K562 (cell line): Measurements from ENCODE around the gene PRKG1.

Experiments
- CREB1 ChIP-seq, 2 experiments: sonication (generic) in 1 of 2; formaldehyde crosslinking in 1 of 2; IDR thresholded peaks; 2 replicates each; pipeline versions ENCODE4 v1.6.1 to v1.8.0; 2012 to 2022; ENCODE audit warnings: inconsistent platforms in 1 of 2, mild to moderate bottlenecking in 1 of 2, missing genetic modification reagents in 1 of 2, moderate library complexity in 1 of 2
- CTCF ChIP-seq, 3 experiments: IDR thresholded peaks in 2 of 3; conservative IDR thresholded peaks in 1 of 3; 2 replicates each; pipeline ENCODE4 v1.5.1; 2011 to 2012; ENCODE audit warnings: low read length in 3 of 3, mild to moderate bottlenecking in 3 of 3, control low read depth in 2 of 3, improper control_type of control experiment in 1 of 3, inconsistent platforms in 1 of 3, low read depth in 1 of 3, mixed read lengths in 1 of 3, moderate library complexity in 1 of 3; ENCODE audit not compliant: insufficient read depth in 2 of 3
- EGR1 ChIP-seq: fragments of 450-650 bp; conservative IDR thresholded peaks from 2 replicates; pipeline ENCODE4 v1.6.1; 2017; ENCODE audit warnings: mild to moderate bottlenecking
- EP300 ChIP-seq: IDR thresholded peaks from 2 replicates; pipeline ENCODE4 v1.6.1; 2012; ENCODE audit warnings: low read length, improper control_type of control experiment
- GABPA ChIP-seq: fragments of 200-800 bp; sonication (Bioruptor generic); conservative IDR thresholded peaks from 2 replicates; pipeline ENCODE4 v1.6.1; 2016; ENCODE audit warnings: low read depth, missing genetic modification characterization, missing compliant biosample characterization
- HDAC6 ChIP-seq: IDR thresholded peaks from 2 replicates; pipeline ENCODE4 v1.6.1; 2012; ENCODE audit warnings: low read depth, mild to moderate bottlenecking, control low read depth, inconsistent platforms, low read length, moderate library complexity
- HNRNPL ChIP-seq: fragments of 200-400 bp; formaldehyde crosslinking; IDR thresholded peaks from 2 replicates; pipeline ENCODE4 v1.6.1; 2017; ENCODE audit warnings: low read depth, mild to moderate bottlenecking, low read length
- HOXB6 ChIP-seq: fragments of 250-450 bp; sonication (Bioruptor Pico); IDR thresholded peaks from 2 replicates; pipeline ENCODE4 v1.5.1; 2022; ENCODE audit warnings: mild to moderate bottlenecking, borderline replicate concordance
- POLR2A ChIP-seq: fragments of 450-650 bp; conservative IDR thresholded peaks from 2 replicates; pipeline ENCODE4 v1.6.1; 2016
- POLR2AphosphoS5 ChIP-seq: IDR thresholded peaks from 2 replicates; pipeline ENCODE4 v1.6.1; 2011; ENCODE audit warnings: mild to moderate bottlenecking, low read depth, low read length, moderate library complexity; ENCODE audit not compliant: control insufficient read depth, insufficient read depth
- ZNF146 ChIP-seq: IDR thresholded peaks from one replicate; pipeline ENCODE4 v1.6.1; 2018; ENCODE audit warnings: missing compliant biosample characterization; ENCODE audit not compliant: unreplicated experiment
- ZNF347 ChIP-seq: fragments of 450-650 bp; formaldehyde crosslinking; IDR thresholded peaks from 2 replicates; pipeline ENCODE4 v1.4.0; 2020; ENCODE audit warnings: low read depth, mild to moderate bottlenecking, moderate library complexity
- ZNF655 ChIP-seq: fragments of 250-450 bp; sonication (Bioruptor Pico); IDR thresholded peaks from 2 replicates; pipeline ENCODE4 v1.5.0; 2021
- ZNF717 ChIP-seq: fragments of 250-450 bp; sonication (Bioruptor Pico); IDR thresholded peaks from 2 replicates; pipeline ENCODE4 v1.5.0; 2021

- TF ChIP-seq HDAC6 (no peak), EP300 (no peak), HNRNPL (no peak), POLR2A (no peak), ZNF146 (CRISPR knock-in tag) (no peak), POLR2AphosphoS5 (no peak), ZNF717 (no peak), CTCF (IDR thresholded peaks at IDR 0.05 in 2 of 3, conservative IDR thresholded peaks at IDR 0.05 in 1 of 3; ENCODE audit: insufficient read depth in 2 of 3, low read depth in 1 of 3, low read length in 3 of 3) (no peak), HOXB6 (CRISPR knock-in tag) (no peak), CREB1 (IDR thresholded peaks at IDR 0.05) (no peak), CREB1 (CRISPR knock-in tag; IDR thresholded peaks at IDR 0.05) (no peak), GABPA (tag) (no peak), ZNF347 (no peak), ZNF655 (no peak), EGR1 (no peak)
Observed at GRCh38 chr10:51867956-51868355, 793.7 kb downstream of the PRKG1 start.
